Ammon's horn (tissue), 1 donor: ENCODE data around the gene UBE2D2.
A peak's percentile ranks its signal among the peaks of the same experiment; 100 is the strongest.
"Not testable (repeated sequence)": the region's sequence is repeated elsewhere in the genome, so short reads cannot be mapped to it uniquely, and the experiment has no call there.

Experiments used
- DNase-seq: peaks from one replicate; pipeline ENCODE4 v3.0.0-alpha.2; 2016; ENCODE audit warnings: low spot score

Gene UBE2D2

GRCh38 chr5:139560752-139561654 is at the start of gene UBE2D2:
UBE2D2 (plus strand) TSS chr5:139561339; CDS start chr5:139561792, 453 bp downstream.
- DNase-seq: peak; percentile 98

DNA sequence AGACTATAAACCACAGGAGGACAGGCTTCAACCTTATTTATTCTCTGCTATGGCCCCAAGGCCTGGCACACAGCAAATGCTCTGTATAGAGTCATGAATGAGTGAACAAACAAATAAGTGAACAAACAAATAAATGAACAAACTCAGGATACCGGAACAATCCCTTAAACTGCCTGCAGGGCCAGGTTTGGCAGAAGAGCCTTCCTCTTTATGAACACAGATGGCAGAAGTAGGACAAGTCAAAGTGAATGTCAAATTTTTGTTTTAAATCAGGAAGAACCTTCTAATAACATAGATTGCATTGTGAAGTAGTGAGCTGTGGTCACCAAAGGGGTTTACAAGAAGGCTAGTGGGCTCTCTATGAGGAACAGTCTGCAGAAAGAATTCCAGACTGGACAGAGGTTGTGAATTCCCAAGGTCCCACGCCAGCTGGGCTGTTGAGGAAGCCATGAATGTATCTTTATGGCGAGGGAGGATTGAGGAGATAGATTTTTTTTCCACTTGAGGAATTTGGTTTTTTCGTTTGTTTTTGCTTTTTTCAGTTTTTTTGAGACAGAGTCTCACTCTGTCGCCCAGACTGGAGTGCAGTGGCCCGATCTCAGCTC is 48.3 kb upstream of the UBE2D2 start:
- no peak for DNase-seq

- DNase-seq: peak; percentile 86
These were observed 47.7 kb upstream of the UBE2D2 start for GRCh38 chr5:139513434-139513833.

DNA sequence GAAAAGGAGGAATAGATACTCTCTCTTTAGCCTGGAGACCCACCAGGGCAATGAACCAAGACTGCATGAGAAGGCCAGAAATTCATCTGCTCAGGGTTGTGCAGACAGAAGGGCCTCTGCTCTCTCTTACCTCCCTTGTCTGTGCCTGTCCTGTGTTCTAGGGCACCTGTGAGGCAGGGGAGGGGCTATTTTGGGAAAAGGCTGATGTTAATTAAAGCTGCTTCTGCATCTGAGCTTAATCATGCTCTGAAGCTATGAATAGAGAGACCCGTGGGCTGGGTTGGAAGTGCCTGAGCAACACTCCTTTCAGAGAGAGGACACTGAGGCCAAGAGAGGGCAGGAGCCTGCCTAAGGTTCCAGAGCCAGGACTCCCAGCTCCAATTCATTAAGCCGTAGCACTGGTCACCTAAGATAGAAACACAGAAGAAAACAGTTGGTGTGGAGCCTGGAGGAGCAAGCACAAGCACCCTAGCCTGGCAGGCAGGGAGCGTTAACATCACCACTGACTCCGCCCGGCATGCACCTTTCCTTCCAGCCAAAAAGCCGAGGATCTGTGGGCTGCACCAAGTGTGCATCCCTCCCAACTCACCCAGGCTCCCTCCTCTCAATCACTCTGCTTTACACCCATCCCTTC is 47.2 kb upstream of the UBE2D2 start:
- no peak for DNase-seq

- no peak for DNase-seq
These were observed 46.7 kb upstream of the UBE2D2 start for GRCh38 chr5:139514486-139514856.

DNA sequence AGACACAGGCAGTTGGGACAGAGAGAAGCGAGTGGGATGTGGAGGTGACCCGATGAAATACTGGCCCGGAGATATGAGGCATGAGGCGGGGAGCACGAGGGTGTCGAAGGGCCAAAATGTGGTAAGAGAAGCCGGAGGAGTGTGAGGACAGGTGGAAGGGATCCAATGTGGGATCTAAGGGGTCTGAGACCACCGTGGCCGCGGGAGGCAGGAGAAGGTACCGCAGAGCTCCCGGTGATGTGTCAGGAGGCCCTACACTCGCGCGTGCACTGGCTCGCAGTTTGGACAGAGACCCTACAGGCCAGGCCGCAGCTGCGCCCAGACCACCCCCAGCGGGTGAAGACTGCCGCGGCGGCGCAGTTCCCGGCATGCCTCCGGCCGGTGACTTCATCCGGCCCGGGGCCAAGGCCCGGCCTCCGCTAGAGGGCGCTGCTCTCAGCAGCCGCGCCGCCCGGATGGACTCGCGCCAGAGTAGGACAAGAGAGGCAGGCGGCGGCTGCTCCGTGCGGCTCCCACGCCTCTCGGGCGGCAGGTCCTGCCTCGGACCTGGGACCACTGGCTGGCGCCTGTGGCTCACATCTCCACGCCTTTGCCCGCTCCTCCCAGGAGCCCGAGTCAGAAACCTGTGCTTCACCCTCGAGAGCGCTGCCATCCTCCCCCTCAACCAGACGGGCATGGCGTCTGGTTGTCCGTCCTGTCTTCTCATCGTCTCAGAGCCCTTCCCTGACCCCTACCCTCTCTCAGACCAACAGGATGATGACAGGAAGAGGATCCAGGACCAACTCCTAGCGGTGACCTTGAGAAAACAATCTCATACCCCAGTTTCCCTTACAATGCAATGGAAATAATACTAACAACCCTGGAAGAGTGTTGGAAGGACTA is 43.2 kb upstream of the UBE2D2 start:
- peak; percentile 88 for DNase-seq

GRCh38 chr5:139523635-139524445 is 37.3 kb upstream of the UBE2D2 start:
- no peak for DNase-seq

- DNase-seq: no peak
These were observed 36.7 kb upstream of the UBE2D2 start for GRCh38 chr5:139524446-139524845.

- DNase-seq: no peak
These were observed 36.1 kb upstream of the UBE2D2 start for GRCh38 chr5:139524940-139525585.

DNA sequence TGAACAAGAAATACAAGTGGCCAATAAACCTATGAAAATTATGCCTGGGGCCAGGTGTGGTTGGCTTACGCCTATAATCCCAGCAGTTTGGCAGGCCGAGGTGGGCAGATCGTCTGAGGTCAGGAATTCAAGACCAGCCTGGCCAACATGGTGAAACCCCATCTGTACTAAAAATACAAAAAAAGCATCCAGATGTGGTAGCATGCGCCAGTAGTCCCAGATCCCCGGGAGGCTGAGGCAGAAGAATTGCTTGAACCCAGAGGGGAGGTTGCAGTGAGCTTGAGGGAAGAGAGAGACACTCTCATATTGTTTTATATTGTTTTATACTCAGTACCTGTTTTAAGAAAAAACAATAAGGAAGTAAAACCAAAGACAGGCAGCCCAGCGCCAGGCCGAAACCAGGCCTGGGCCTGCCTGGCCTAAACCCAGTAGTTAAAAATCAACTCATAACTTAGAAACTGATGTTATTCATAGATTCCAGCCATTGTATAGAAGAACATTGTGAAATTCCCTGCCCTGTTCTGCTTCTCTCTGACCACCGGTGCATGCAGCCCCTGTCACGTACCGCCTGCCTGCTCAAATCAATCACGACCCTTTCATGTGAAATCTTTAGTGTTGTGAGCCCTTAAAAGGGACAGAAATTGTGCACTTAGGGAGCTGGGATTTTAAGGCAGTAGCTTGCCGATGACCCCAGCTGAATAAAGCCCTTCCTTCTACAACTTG is 35.4 kb upstream of the UBE2D2 start:
- not testable (repeated sequence) for DNase-seq

DNA sequence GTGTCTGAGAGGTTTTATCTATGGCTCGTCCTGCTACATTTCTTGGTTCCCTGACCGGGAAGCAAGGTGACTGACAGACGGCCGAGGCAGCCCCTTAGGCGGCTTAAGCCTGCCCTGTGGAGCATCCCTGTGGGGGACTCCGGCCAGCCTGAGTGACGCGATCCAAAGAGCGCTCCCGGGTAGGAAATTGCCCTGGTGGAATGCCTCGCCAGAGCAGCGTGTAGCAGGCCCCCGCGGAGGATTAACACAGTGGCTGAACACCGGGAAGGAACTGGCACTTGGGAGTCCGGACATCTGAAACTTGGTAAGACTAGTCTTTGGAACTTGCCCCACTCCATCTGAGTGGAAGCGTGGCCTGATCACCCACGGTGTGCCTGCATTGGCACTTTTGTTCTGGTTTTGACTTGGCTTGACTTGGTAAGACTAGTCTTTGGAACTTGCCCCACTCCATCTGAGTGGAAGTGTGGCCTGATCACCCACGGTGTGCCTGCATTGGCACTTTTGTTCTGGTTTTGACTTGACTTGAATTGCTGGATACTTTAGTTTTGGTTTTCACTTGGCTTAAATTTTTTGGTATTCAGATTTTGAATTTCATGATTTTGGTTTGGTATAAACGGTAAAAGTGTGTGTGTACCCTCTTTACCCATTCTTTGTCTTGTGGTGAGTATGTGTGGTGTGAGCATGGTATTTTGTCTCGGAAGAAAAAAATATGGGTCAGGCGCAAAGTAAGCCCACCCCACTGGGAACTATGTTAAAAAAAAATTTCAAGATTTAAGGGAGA is 34.6 kb upstream of the UBE2D2 start:
- not testable (repeated sequence) for DNase-seq

DNA sequence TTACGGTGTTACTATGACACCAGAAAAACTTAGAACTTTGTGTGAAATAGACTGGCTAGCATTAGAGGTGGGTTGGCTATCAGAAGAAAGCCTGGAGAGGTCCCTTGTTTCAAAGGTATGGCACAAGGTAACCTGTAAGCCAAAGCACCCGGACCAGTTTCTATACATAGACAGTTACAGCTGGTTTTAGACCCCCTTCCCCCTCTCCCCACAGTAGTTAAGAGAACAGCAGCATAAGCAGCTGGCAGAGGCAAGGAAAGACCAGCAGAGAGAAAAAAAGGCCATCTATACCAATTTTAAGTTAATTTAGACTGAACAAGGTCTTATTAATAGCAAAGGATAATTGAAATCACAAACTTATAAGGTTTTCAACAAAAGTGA is 34.1 kb upstream of the UBE2D2 start:
- not testable (repeated sequence) for DNase-seq

DNA sequence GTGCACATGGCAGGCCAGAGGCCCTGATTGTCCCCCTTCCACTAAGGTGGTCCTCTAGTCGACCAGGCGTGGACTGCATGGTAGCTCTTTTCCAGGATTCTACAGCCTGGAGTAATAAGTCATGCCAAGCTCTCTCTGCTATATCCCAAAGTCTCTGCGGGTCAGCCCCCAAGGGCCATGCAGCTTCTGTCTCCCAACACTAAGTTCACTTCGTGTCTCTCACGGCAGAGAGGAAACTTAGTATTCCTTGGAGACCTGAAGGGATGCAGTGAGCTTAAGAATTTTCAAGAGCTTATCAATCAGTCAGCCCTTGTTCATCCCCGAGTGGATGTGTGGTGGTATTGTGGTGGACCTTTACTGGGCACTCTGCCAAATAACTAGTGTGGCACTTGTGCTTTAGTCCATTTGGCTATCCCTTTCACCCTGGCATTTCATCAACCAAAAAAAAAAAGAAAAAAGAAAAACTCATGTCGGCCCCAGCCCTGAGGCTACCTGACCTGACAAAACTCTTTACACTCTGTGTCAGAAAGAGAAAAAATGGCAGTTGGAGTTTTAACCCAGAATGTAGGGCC is 33.2 kb upstream of the UBE2D2 start:
- DNase-seq: not testable (repeated sequence)

- DNase-seq: not testable (repeated sequence)
These were observed 32.4 kb upstream of the UBE2D2 start for GRCh38 chr5:139528695-139529094.

DNA sequence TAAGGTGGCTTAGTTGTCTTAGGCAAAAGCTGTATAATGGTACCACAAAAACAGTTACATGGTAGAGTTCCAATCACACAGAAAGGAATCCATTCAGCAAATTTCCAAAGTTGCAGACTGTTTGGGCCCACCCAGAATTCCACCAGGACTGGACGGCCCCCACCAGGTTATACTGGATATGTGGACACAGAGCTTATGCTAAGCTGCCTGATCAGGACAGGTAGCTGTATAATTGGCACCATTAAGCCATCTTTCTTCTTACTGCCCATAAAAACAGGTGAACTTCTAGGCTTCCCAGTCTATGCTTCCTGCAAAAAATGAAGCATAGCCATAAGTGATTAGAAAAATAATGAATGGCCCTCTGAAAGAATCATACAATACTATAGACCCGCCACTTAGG is 31.1 kb upstream of the UBE2D2 start:
- DNase-seq: not testable (repeated sequence)

GRCh38 chr5:139531772-139532169 is 29.4 kb upstream of the UBE2D2 start:
- DNase-seq: no peak

- peak; percentile 81 for DNase-seq
These were observed 17.6 kb upstream of the UBE2D2 start for GRCh38 chr5:139543423-139543991.

DNA sequence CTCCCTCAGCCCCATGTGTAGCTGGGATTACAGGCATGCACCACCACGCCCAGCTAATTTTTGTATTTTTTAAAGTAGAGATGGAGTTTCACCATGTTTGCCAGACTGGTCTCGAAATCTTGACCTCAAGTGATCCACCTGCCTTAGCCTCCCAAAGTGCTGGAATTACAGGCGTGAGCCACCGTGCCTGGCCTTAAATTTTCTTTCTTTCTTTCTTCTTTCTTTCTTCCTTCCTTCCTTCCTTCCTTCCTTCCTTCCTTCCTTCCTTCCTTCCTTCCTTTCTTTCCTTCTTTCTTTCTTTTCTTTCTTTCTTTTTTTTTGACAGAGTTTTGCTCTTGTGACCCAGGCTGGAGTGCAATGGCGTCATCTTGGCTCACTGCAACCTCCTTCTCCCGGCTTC is 14.5 kb upstream of the UBE2D2 start:
- not testable (repeated sequence) for DNase-seq
